T-helper 9 cell (primary cell): ENCODE results near the gene BHLHE40.

Experiments used
- DNase-seq: peaks from one replicate; pipeline ENCODE4 v3.0.0-alpha.2; 2020

BHLHE40 gene

GRCh38 chr3:4984511-4984864 is 5.3 kb downstream of the BHLHE40 start:
- DNase-seq = no peak

- DNase-seq = no peak
Measured at GRCh38 chr3:4985330-4986174, 6.3 kb downstream of the BHLHE40 start.

- DNase-seq = no peak
Measured at GRCh38 chr3:4986175-4986781, 7.0 kb downstream of the BHLHE40 start.

- peak; percentile 61 for DNase-seq
Measured at GRCh38 chr3:4986782-4987537, 7.7 kb downstream of the BHLHE40 start.

GRCh38 chr3:4987538-4988296 is 8.5 kb downstream of the BHLHE40 start:
- no peak for DNase-seq

- DNase-seq = no peak
Measured at GRCh38 chr3:4988983-4989834, 10.0 kb downstream of the BHLHE40 start.

GRCh38 chr3:4990069-4990468 is 10.8 kb downstream of the BHLHE40 start:
- DNase-seq = no peak

- no peak for DNase-seq
Measured at GRCh38 chr3:4992118-4992517, 12.9 kb downstream of the BHLHE40 start.

- DNase-seq = no peak
Measured at GRCh38 chr3:4993276-4994143, 14.3 kb downstream of the BHLHE40 start.

- DNase-seq = no peak
Measured at GRCh38 chr3:4994144-4994730, 15.0 kb downstream of the BHLHE40 start.

GRCh38 chr3:4994823-4995499 is 15.7 kb downstream of the BHLHE40 start:
- no peak for DNase-seq

- no peak for DNase-seq
Measured at GRCh38 chr3:4995500-4996053, 16.3 kb downstream of the BHLHE40 start.

GRCh38 chr3:4996223-4996765 is 17.1 kb downstream of the BHLHE40 start:
- DNase-seq = no peak

- DNase-seq = no peak
Measured at GRCh38 chr3:4996771-4997291, 17.6 kb downstream of the BHLHE40 start.

GRCh38 chr3:4997946-4998345 is 18.7 kb downstream of the BHLHE40 start:
- no peak for DNase-seq

GRCh38 chr3:4999531-5000184 is 20.4 kb downstream of the BHLHE40 start:
- no peak for DNase-seq

- no peak for DNase-seq
Measured at GRCh38 chr3:5001135-5001534, 21.9 kb downstream of the BHLHE40 start.

GRCh38 chr3:5001805-5002173 is 22.6 kb downstream of the BHLHE40 start:
- DNase-seq = no peak
